Astrocyte of the hippocampus (primary cell): ENCODE data around the gene CC2D2A.

Source experiments
- DNase-seq: peaks from one replicate; pipeline ENCODE4 v3.0.0; 2011; ENCODE audit warnings: low read depth, low spot score

CC2D2A gene

GRCh38 chr4:15469402-15470127 is at the start of gene CC2D2A:
Gene CC2D2A (plus strand): TSS chr4:15469882. CDS start chr4:15475933, 6,051 bp downstream.
- peak; percentile 70 for DNase-seq

- peak; percentile 89 for DNase-seq
These were observed 49.0 kb upstream of the CC2D2A start for GRCh38 chr4:15420642-15421041.

- no peak for DNase-seq
These were observed 46.4 kb upstream of the CC2D2A start for GRCh38 chr4:15423285-15423711.

GRCh38 chr4:15425520-15425919 is 44.2 kb upstream of the CC2D2A start:
- no peak for DNase-seq

- DNase-seq: peak; percentile 32
These were observed 42.5 kb upstream of the CC2D2A start for GRCh38 chr4:15427161-15427560.

- DNase-seq: no peak
These were observed 42.0 kb upstream of the CC2D2A start, which contains the start of gene C1QTNF7 for GRCh38 chr4:15427701-15428100. Gene C1QTNF7 (plus strand): TSS chr4:15428033. CDS start chr4:15435744, 7,711 bp downstream.

- DNase-seq: no peak
These were observed 41.1 kb upstream of the CC2D2A start for GRCh38 chr4:15428611-15429010.

GRCh38 chr4:15434091-15434490 is 35.6 kb upstream of the CC2D2A start:
- DNase-seq: no peak

GRCh38 chr4:15434676-15435075 is 35.0 kb upstream of the CC2D2A start:
- DNase-seq: no peak

GRCh38 chr4:15436513-15436912 is 33.2 kb upstream of the CC2D2A start:
- DNase-seq: peak; percentile 88

GRCh38 chr4:15438939-15439524 is 30.6 kb upstream of the CC2D2A start:
- no peak for DNase-seq

GRCh38 chr4:15443371-15444160 is 26.1 kb upstream of the CC2D2A start:
- no peak for DNase-seq

- no peak for DNase-seq
These were observed 25.4 kb upstream of the CC2D2A start for GRCh38 chr4:15444276-15444675.

GRCh38 chr4:15444879-15445547 is 24.7 kb upstream of the CC2D2A start:
- DNase-seq: no peak

GRCh38 chr4:15451181-15451865 is 18.4 kb upstream of the CC2D2A start:
- DNase-seq: no peak

GRCh38 chr4:15451866-15452765 is 17.6 kb upstream of the CC2D2A start:
- DNase-seq: peak; percentile 94

GRCh38 chr4:15455290-15455689 is 14.4 kb upstream of the CC2D2A start:
- DNase-seq: no peak

- peak; percentile 76 for DNase-seq
These were observed 12.1 kb upstream of the CC2D2A start for GRCh38 chr4:15457406-15458201.

GRCh38 chr4:15458616-15459015 is 11.1 kb upstream of the CC2D2A start:
- no peak for DNase-seq
